IMR-90 (cell line): ENCODE data around the gene SEMG1. TPM values are rescaled to one million over a fixed set of nuclear protein-coding genes. Genes with fewer than 3 reads are reported as not detected.

Source experiments
- ATAC-seq: fragments of 200-7000 bp; cut with Tn5 transposase; 2 replicates; pipeline ENCODE4 v1.9.1; 2020; ENCODE audit warnings: low read depth, mild to moderate bottlenecking, moderate library complexity
- BruUV-seq: library from RNA; stranded (reverse); fragments of 400-500 nt; replicated peaks from 2 replicates; lab custom pipeline; 2021; lab: Mats Ljungman, UMichigan
- CTCF ChIA-PET: fragments of 300-600 bp; formaldehyde crosslinking; extraction: SDS; loops from one replicate; lab custom pipeline; 2021; ENCODE audit warnings: antibody characterized with exemption; lab: Yijun Ruan, JAX
- POLR2A ChIA-PET: fragments of 300-600 bp; sonication (Branson Sonifier 250); formaldehyde crosslinking; loops from one replicate; lab custom pipeline; 2022; ENCODE audit warnings: antibody characterized with exemption; ENCODE audit not compliant: unreplicated experiment; lab: Charles Lee
- DNase-seq: peaks from one replicate; pipeline ENCODE4 v3.0.0; 2013
- H2AFZ ChIP-seq: replicated peaks from 2 replicates; pipeline ENCODE3; 2013; ENCODE audit warnings: low read length, mild to moderate bottlenecking; ENCODE audit not compliant: poor library complexity
- H2AK5ac ChIP-seq: 2 replicates; pipeline ENCODE4 v1.6.1; 2013; ENCODE audit warnings: low read depth, low read length, inconsistent platforms
- H2AK9ac ChIP-seq: replicated peaks from 2 replicates; pipeline ENCODE3; 2013; ENCODE audit warnings: mild to moderate bottlenecking, low read depth, low read length, moderate library complexity; ENCODE audit not compliant: poor library complexity
- H2BK120ac ChIP-seq: 2 replicates; pipeline ENCODE4 v1.6.1; 2013; ENCODE audit warnings: low read depth, low read length, inconsistent platforms
- H2BK15ac ChIP-seq: 3 replicates; pipeline ENCODE4 v1.6.1; 2013; ENCODE audit warnings: low read depth, low read length, inconsistent platforms
- H2BK20ac ChIP-seq: 2 replicates; pipeline ENCODE4 v1.6.1; 2013; ENCODE audit warnings: low read depth, mild to moderate bottlenecking, inconsistent platforms, low read length, moderate library complexity
- H2BK5ac ChIP-seq: 2 replicates; pipeline ENCODE4 v1.6.1; 2013; ENCODE audit warnings: mild to moderate bottlenecking, low read depth, low read length, inconsistent platforms; ENCODE audit not compliant: poor library complexity, severe bottlenecking
- H3K14ac ChIP-seq: replicated peaks from 2 replicates; pipeline ENCODE4 v1.6.1; 2013; ENCODE audit warnings: low read depth, low read length, inconsistent platforms
- H3K18ac ChIP-seq: 2 replicates; pipeline ENCODE4 v1.6.1; 2013; ENCODE audit warnings: low read depth, low read length, control low read depth
- H3K23ac ChIP-seq: 2 replicates; pipeline ENCODE4 v1.6.1; 2013; ENCODE audit warnings: low read depth, low read length, inconsistent platforms
- H3K27ac ChIP-seq: 2 replicates; pipeline ENCODE4 v1.5.1; 2013; ENCODE audit warnings: mild to moderate bottlenecking, control low read depth, low read length; ENCODE audit not compliant: insufficient read depth
- H3K27me3 ChIP-seq: 2 replicates; pipeline ENCODE4 v1.6.1; 2013; ENCODE audit warnings: low read length; ENCODE audit not compliant: control insufficient read depth, insufficient read depth
- H3K36me3 ChIP-seq: 2 replicates; pipeline ENCODE4 v1.6.1; 2013; ENCODE audit warnings: low read length, mixed read lengths; ENCODE audit not compliant: control insufficient read depth, insufficient read depth
- H3K4ac ChIP-seq: 2 replicates; pipeline ENCODE4 v1.6.1; 2013; ENCODE audit warnings: low read depth, low read length, inconsistent platforms
- H3K4me1 ChIP-seq: 2 replicates; pipeline ENCODE4 v1.6.1; 2013; ENCODE audit warnings: low read length, mixed read lengths; ENCODE audit not compliant: control insufficient read depth, insufficient read depth
- H3K4me2 ChIP-seq: 2 replicates; pipeline ENCODE4 v1.6.1; 2013; ENCODE audit warnings: low read depth, mild to moderate bottlenecking, control low read depth, low read length, moderate library complexity
- H3K4me3 ChIP-seq: 2 replicates; pipeline ENCODE4 v1.5.1; 2013; ENCODE audit warnings: low read depth, mild to moderate bottlenecking, control low read depth, low read length, moderate library complexity; ENCODE audit not compliant: insufficient read depth
- H3K56ac ChIP-seq: 2 replicates; pipeline ENCODE4 v1.6.1; 2013; ENCODE audit warnings: low read length, inconsistent platforms; ENCODE audit not compliant: insufficient read depth; ENCODE audit errors: extremely low read depth
- H3K79me1 ChIP-seq, 2 experiments: 2 replicates each; pipeline ENCODE4 v1.6.1; 2013; ENCODE audit warnings: low read length in 2 of 2, inconsistent platforms in 1 of 2, low read depth in 1 of 2
- H3K9ac ChIP-seq: 2 replicates; pipeline ENCODE4 v1.6.1; 2013; ENCODE audit warnings: low read depth, low read length, control low read depth
- H3K9me1 ChIP-seq: 2 replicates; pipeline ENCODE4 v1.6.1; 2013; ENCODE audit warnings: low read length, inconsistent platforms; ENCODE audit not compliant: insufficient read depth
- H3K9me3 ChIP-seq: 2 replicates; pipeline ENCODE4 v1.6.1; 2013; ENCODE audit warnings: low read length; ENCODE audit not compliant: control insufficient read depth, insufficient read depth
- H4K20me1 ChIP-seq: 2 replicates; pipeline ENCODE4 v1.6.1; 2013; ENCODE audit warnings: low read length, inconsistent platforms; ENCODE audit not compliant: insufficient read depth
- H4K5ac ChIP-seq: 2 replicates; pipeline ENCODE4 v1.6.1; 2013; ENCODE audit warnings: mild to moderate bottlenecking, low read depth, low read length, control low read depth
- H4K8ac ChIP-seq, 2 experiments: 2 replicates each; pipeline ENCODE4 v1.6.1; 2013; ENCODE audit warnings: low read depth in 2 of 2, low read length in 2 of 2, control low read depth in 1 of 2, inconsistent platforms in 1 of 2
- H4K91ac ChIP-seq: 2 replicates; pipeline ENCODE4 v1.6.1; 2013; ENCODE audit warnings: low read depth, low read length, inconsistent platforms; ENCODE audit not compliant: insufficient read depth
- BHLHE40 ChIP-seq: fragments of 150-350 bp; IDR thresholded peaks from 2 replicates; pipeline ENCODE4 v1.6.1; 2016; ENCODE audit warnings: mild to moderate bottlenecking, low read depth, low read length
- CEBPB ChIP-seq: IDR thresholded peaks from 2 replicates; pipeline ENCODE4 v1.6.1; 2012; ENCODE audit warnings: low read depth, low read length, improper control_type of control experiment
- CHD1 ChIP-seq: IDR thresholded peaks from 2 replicates; pipeline ENCODE4 v1.6.1; 2012; ENCODE audit warnings: low read depth, low read length, improper control_type of control experiment
- CTCF ChIP-seq: conservative IDR thresholded peaks from 2 replicates; pipeline ENCODE4 v1.5.1; 2012; ENCODE audit warnings: mild to moderate bottlenecking, low read depth, low read length, improper control_type of control experiment
- FOS ChIP-seq: fragments of 150-350 bp; IDR thresholded peaks from 2 replicates; pipeline ENCODE4 v1.6.1; 2016; ENCODE audit warnings: low read depth, low read length
- MAFK ChIP-seq: IDR thresholded peaks from 2 replicates; pipeline ENCODE4 v1.6.1; 2012; ENCODE audit warnings: low read depth, low read length, improper control_type of control experiment
- MAZ ChIP-seq: IDR thresholded peaks from 2 replicates; pipeline ENCODE4 v1.6.1; 2012; ENCODE audit warnings: low read depth, mild to moderate bottlenecking, low read length, improper control_type of control experiment, moderate library complexity, borderline replicate concordance
- MXI1 ChIP-seq: IDR thresholded peaks from 2 replicates; pipeline ENCODE4 v1.6.1; 2012; ENCODE audit warnings: low read depth, mild to moderate bottlenecking, low read length, moderate library complexity, borderline replicate concordance
- NFE2L2 ChIP-seq: fragments of 150-350 bp; IDR thresholded peaks from 2 replicates; pipeline ENCODE4 v1.6.1; 2016; ENCODE audit warnings: low read depth, mild to moderate bottlenecking, low read length
- POLR2A ChIP-seq: IDR thresholded peaks from 2 replicates; pipeline ENCODE4 v1.6.1; 2012; ENCODE audit warnings: mild to moderate bottlenecking, low read depth, low read length
- RAD21 ChIP-seq: IDR thresholded peaks from 2 replicates; pipeline ENCODE4 v1.6.1; 2012; ENCODE audit warnings: low read length, improper control_type of control experiment
- RCOR1 ChIP-seq: IDR thresholded peaks from 2 replicates; pipeline ENCODE4 v1.6.1; 2012; ENCODE audit warnings: mild to moderate bottlenecking, low read length, improper control_type of control experiment; ENCODE audit not compliant: insufficient replicate concordance
- RFX5 ChIP-seq: IDR thresholded peaks from 2 replicates; pipeline ENCODE4 v1.8.0; 2012; ENCODE audit warnings: low read depth, mild to moderate bottlenecking, low read length, moderate library complexity
- SMC3 ChIP-seq: fragments of 150-350 bp; IDR thresholded peaks from 2 replicates; pipeline ENCODE4 v1.6.1; 2016; ENCODE audit warnings: low read depth, mild to moderate bottlenecking, antibody characterized with exemption, low read length, moderate library complexity
- USF2 ChIP-seq: fragments of 150-350 bp; IDR thresholded peaks from 2 replicates; pipeline ENCODE4 v1.6.1; 2017; ENCODE audit warnings: mild to moderate bottlenecking, antibody characterized with exemption, low read length, low read depth
- WGBS, 2 experiments: methylation state at CpG; one replicate each; pipeline versions ENCODE4 v1.1.5 to v1.1.7; 2013; ENCODE audit warnings: missing lambda C conversion rate in 2 of 2; ENCODE audit not compliant: insufficient read length in 1 of 2; ENCODE audit errors: extremely low coverage in 2 of 2; 5-methylcytosine and 5-hydroxymethylcytosine counted together
- dilution Hi-C: fragments of 300-500 bp; cut with HindIII; formaldehyde crosslinking; loops from one replicate; pipeline ENCODE4 v1.14.3; 2018; ENCODE audit warnings: low sequenced_read_pairs; ENCODE audit not compliant: unreplicated experiment
- in situ Hi-C: fragments of 300-500 bp; cut with MboI; formaldehyde crosslinking; loops from 3 replicates; pipeline ENCODE4 v1.14.3; 2019; ENCODE audit warnings: low sequenced_read_pairs, inconsistent platforms, mixed read lengths
- intact Hi-C: fragments of 100-400 bp; cut with micrococcal nuclease; formaldehyde crosslinking; loops from 2 replicates; pipeline ENCODE4 v1.10.0; 2022
- polyA plus RNA-seq, 3 experiments: library from polyadenylated mRNA; depleted of rRNA; stranded (reverse); fragments of >200 nt; gene quantifications; 2 replicates each; pipeline ENCODE4 v1.2.3, GENCODE V29; 2012; ENCODE audit warnings: low replicate concordance in 1 of 3
- total RNA-seq: library from RNA; depleted of rRNA; stranded (reverse); fragments of >200 nt; gene quantifications from 2 replicates; pipeline ENCODE4 v1.2.3, GENCODE V29; 2012
- TF ChIP-seq, protein P1 (sequence below): fragments of 150-350 bp; IDR thresholded peaks from 2 replicates; pipeline ENCODE4 v1.6.1; 2016; ENCODE audit warnings: low read depth, mild to moderate bottlenecking, low read length, moderate library complexity, borderline replicate concordance

Gene SEMG1
- total and polyA plus RNA-seq, 2 of the 4 experiments (the other 2 are of a cell fraction) = not detected

GRCh38 chr20:45218636-45219035 is 11.8 kb downstream of the SEMG1 start:
- H3K4ac ChIP-seq = no peak overlapping the region
- H2BK5ac ChIP-seq = no peak overlapping the region
- no peaks in the 10 kb centered on the region for H3K79me1 ChIP-seq
- intact Hi-C loops = no loop called here
- H3K56ac ChIP-seq = no peak overlapping the region
- ChIA-PET CTCF (no interaction called here), POLR2A (no interaction called here)
- no peak overlapping the region for H3K4me3 ChIP-seq
- H2AFZ ChIP-seq = no peak overlapping the region
- no CpG with 5 or more reads among the region's 2 CpGs for WGBS, 2 experiments
- no peak for TF ChIP-seq SMC3
- no peak for TF ChIP-seq RAD21
- no peak for TF ChIP-seq RFX5
- no peak for TF ChIP-seq RCOR1
- TF ChIP-seq, protein P1, sequence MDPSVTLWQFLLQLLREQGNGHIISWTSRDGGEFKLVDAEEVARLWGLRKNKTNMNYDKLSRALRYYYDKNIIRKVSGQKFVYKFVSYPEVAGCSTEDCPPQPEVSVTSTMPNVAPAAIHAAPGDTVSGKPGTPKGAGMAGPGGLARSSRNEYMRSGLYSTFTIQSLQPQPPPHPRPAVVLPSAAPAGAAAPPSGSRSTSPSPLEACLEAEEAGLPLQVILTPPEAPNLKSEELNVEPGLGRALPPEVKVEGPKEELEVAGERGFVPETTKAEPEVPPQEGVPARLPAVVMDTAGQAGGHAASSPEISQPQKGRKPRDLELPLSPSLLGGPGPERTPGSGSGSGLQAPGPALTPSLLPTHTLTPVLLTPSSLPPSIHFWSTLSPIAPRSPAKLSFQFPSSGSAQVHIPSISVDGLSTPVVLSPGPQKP = no peak
- TF ChIP-seq FOS = no peak
- no peak for TF ChIP-seq USF2
- TF ChIP-seq MAZ = no peak
- no peak for TF ChIP-seq BHLHE40
- TF ChIP-seq CTCF = no peak
- TF ChIP-seq NFE2L2 = no peak
- no peak for TF ChIP-seq CHD1
- TF ChIP-seq MXI1 = no peak
- no peak for TF ChIP-seq MAFK
- TF ChIP-seq POLR2A = no peak
- TF ChIP-seq CEBPB = no peak
- H4K5ac ChIP-seq = no peak overlapping the region
- H2BK15ac ChIP-seq = no peak overlapping the region
- no peak for ATAC-seq
- no peak overlapping the region for H3K9ac ChIP-seq
- H4K91ac ChIP-seq = no peak overlapping the region
- dilution Hi-C loops = no loop called here
- no peak overlapping the region for H3K18ac ChIP-seq
- no peaks in the 10 kb centered on the region for H3K27me3 ChIP-seq
- no peaks in the 10 kb centered on the region for H3K36me3 ChIP-seq
- no peak overlapping the region for H2BK20ac ChIP-seq
- no peaks in the 10 kb centered on the region for H3K4me1 ChIP-seq
- H3K9me3 ChIP-seq = no peaks in the 10 kb centered on the region
- H3K14ac ChIP-seq = no peak overlapping the region
- no peaks in the 10 kb centered on the region for H3K9me1 ChIP-seq
- H2BK120ac ChIP-seq = no peak overlapping the region
- in situ Hi-C loops = no loop called here
- no peak overlapping the region for H4K8ac ChIP-seq
- no peak overlapping the region for H2AK5ac ChIP-seq
- no TSS peak for BruUV-seq
- no peaks in the 10 kb centered on the region for H4K20me1 ChIP-seq
- no peak overlapping the region for H3K23ac ChIP-seq
- H3K27ac ChIP-seq = no peak overlapping the region
- no peak overlapping the region for H3K4me2 ChIP-seq
- H2AK9ac ChIP-seq = no peak overlapping the region
- no peak for DNase-seq
